GM18505 (cell line): ENCODE results near the gene INSRR.

ENCODE experiments used
- ATAC-seq: cut with Tn5 transposase; IDR thresholded peaks from one replicate; pipeline ENCODE4 v1.9.1; 2021; ENCODE audit not compliant: unreplicated experiment
- POLR2A ChIP-seq: IDR thresholded peaks from 4 replicates; pipeline ENCODE4 v1.6.1; 2011; ENCODE audit warnings: borderline replicate concordance; ENCODE audit not compliant: insufficient read depth, insufficient read length; ENCODE audit errors: extremely low read depth

The INSRR gene

DNA sequence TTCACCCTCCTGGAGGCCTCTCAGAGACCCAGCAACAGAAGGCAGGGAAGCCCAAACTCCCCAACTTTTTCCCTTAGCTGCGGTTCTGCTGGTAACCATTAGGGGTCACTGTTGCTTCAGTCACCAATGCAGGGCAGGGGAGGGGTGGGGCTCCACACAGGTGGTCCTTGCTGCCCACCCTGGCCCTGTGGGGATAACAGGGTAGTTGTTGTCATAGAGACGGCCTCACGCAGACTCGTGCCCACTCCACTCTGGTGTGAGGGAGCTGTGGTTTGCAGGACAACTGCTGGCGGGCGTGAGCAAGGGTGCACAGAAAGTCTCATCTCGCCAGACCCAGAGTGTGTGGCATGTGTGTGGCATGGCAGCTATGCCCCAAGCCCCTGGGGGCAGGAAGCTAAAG, 19.9 kb downstream of the INSRR start:
- no peak for TF ChIP-seq POLR2A
- no peak for ATAC-seq

- no peak for ATAC-seq
These were observed 22.0 kb downstream of the INSRR start for GRCh38 chr1:156836892-156837291.

DNA sequence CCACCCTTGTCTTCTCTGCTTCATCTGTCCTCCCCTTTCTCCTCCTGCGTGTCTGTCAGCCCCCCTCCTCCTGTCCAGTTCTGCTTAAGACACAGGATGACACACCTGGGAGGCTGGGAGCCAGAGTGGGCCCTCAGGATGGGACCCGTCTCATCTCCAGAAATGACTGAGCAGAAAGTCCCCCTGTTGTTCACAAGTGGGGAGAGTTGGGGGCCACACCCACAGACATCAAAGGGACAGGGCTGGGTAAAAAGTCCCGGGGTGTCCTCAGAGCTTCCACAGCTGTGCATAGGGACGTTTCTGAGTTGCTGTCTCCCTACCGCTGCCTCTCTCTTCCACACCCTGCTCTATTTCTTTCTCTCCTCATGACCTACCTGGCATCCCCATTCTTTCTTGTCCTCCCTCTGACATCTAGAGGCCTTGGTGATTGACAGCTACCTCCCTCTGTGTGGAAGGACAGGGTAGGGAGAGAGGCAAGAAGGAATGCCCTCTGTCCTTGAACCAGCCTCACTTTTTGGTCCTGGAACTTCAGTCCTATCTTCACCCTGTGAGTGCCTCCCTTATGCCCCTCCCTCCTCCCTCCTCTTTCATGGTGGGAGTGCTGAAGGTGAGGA, 22.8 kb downstream of the INSRR start:
- no peak for TF ChIP-seq POLR2A
- ATAC-seq = no peak

More at GRCh38 chr1:156836892-156837291, 22.0 kb downstream of the INSRR start:
- no peak for TF ChIP-seq POLR2A

DNA sequence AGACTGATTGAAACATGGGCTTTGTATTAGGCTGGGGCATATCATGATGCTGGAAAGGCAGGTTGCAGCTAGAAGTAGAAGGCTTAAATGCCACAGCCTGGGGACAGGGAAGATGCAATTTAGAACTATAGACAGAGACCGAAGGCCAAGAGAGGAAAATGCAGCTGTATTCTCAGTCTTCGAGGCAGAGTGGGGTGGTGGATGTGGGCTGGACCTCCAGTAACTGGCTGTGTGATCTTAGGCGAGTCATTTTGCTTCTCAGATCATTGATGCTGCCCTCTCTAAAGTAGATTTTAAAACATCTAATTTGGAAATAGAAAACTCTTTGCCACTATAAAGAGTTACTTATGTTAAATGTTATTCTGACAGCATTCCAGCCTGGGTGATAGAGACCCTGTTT, 24.6 kb downstream of the INSRR start:
- TF ChIP-seq POLR2A = no peak
- ATAC-seq = no peak

DNA sequence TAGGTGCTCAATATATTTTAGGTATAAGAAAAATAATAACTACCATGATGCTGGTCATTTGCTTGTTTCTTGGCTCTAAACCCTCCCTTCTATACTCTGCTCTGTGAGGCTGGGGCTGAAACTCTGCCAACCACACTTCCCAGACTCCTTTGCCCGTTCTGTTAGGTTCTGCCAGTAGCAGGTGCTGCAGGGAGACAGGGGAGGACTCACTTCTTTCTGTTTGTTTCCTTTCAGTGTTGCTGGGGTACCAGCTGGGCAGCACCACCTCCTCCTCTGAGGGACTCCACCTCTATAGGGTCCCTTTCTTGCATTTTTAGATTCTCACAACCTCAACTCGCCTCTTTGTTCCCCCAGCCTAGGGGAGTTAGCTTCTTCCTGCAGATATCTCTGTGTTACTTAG, 25.3 kb downstream of the INSRR start:
- ATAC-seq = no peak
- TF ChIP-seq POLR2A = no peak

GRCh38 chr1:156832434-156832833, 26.5 kb downstream of the INSRR start:
- no peak for TF ChIP-seq POLR2A
- ATAC-seq = no peak

DNA sequence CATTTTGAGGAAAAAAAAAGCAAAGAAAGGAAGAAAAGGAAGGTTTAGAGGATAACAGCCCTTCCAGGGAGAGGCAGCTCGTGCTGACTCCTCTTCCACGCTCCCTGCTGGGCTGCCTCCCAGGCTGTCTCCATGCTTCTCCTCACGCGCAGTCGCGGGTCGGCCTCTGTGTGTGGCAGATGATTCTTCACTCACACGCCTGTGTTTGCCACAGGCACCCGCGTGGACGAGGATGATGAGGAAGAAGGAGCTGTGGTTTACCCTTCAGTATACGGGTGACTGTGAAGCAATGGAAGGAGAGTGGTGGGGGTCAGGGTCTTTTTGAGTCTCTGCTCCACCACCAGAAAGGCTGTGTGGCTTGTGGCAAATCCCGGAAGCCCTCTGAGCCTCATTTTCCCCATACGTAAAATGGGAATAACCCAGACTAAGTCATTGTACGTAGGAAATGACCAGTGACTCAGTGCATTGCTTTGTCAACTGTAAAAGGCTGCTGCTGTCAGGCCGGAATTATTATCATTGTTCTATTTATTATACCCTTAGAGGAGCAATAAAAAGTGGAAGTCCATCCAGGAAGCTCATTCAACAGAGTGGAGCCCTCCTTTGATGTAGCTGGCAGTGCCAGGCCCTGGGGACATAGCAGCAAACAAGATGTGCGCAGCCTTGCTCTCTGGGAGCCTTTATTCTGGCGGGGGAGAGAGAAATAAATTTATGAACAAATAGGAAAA, 30.4 kb downstream of the INSRR start:
- no peak for ATAC-seq
- no peak for TF ChIP-seq POLR2A

- ATAC-seq = no peak
- TF ChIP-seq POLR2A = no peak
These were observed 32.3 kb downstream of the INSRR start for GRCh38 chr1:156826630-156827029.

- no peak for ATAC-seq
- no peak for TF ChIP-seq POLR2A
These were observed 35.6 kb downstream of the INSRR start for GRCh38 chr1:156823210-156823790.

DNA sequence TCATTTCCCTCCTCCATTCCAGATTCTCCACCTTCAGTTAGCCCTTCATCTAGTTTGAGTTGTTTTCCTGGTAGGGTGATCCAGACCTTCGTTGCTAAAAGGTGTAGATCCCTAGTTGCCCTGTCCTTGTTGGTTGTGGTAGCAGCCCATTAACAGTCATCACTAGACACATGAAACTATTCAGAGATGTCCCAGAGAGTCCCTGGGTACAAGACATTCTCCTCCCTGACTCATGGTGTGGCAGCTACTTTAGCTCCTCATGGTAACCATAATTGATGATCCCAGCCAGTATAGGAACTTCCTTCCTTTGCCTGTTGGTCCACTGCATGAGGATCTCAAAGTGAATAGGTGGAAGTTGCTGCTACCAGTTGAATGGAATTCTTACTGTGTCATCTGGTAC, 36.2 kb downstream of the INSRR start:
- TF ChIP-seq POLR2A = no peak
- ATAC-seq = no peak

DNA sequence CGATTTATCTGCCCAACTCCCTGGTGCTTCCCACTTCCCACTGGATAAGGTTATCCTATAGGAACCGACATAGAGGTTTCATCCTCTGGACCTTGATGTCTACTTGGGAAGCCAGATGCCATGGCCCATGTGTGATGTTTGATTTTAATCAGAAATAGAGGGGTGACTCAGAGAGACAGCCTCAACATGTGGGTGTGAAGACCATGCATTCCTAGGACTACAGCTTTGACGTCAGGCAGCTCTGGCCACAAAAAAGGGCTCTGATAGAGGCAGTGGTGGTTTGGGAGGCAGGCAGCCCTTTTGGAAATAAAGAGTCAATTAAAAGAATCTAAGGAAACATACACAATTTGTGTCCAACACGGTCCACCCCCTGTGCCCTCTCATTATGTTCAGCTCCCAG, 37.1 kb downstream of the INSRR start:
- TF ChIP-seq POLR2A = no peak
- no peak for ATAC-seq

- peak; percentile 69 for ATAC-seq
- TF ChIP-seq POLR2A = peak; percentile 63
These were observed 42.2 kb downstream of the INSRR start, which contains the start of gene SH2D2A for GRCh38 chr1:156816561-156817328. Gene SH2D2A (minus strand): TSS chr1:156816848. CDS start chr1:156816708, 140 bp downstream.

DNA sequence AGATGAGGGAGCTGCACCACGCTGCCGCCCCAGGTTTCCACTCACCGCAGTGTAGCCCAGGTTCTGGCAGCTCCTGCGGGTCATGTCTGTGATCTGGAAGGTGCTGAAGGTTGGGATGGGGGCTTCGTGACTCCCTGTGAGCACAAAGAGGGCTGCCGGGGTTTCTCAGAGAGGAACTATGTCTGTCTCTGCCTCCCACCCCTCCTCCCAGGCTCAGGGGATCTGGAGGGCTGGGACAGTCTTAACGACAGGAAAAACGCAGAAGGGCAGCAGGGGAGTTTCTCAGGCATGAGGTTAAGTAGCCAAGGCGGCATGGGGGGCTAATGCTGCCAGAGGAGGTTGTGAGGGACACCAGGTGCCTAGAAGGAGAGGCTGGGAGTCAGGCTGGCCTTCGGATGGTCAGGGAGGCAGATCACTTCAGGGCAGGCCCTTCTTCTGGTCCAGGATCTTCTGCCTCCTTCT, 42.9 kb downstream of the INSRR start:
- ATAC-seq = no peak
- no peak for TF ChIP-seq POLR2A
